HG03558 (cell line): Measurements from ENCODE around the gene DHRS7.

ENCODE experiments used
- ATAC-seq: cut with Tn5 transposase; IDR thresholded peaks from one replicate; pipeline ENCODE4 v1.9.1; 2021; ENCODE audit warnings: moderate number of reproducible peaks; ENCODE audit not compliant: unreplicated experiment; ENCODE audit errors: extremely low read depth

DHRS7 gene

GRCh38 chr14:60164712-60165546 is at the start of gene DHRS7:
DHRS7 (minus strand) TSS chr14:60165398; CDS start chr14:60165309, 89 bp downstream.
- peak; percentile 82 for ATAC-seq

- ATAC-seq, result no peak
Observed at GRCh38 chr14:60214415-60215126, 49.4 kb upstream of the DHRS7 start.

GRCh38 chr14:60214003-60214402 is 48.8 kb upstream of the DHRS7 start:
- ATAC-seq, result no peak

DNA sequence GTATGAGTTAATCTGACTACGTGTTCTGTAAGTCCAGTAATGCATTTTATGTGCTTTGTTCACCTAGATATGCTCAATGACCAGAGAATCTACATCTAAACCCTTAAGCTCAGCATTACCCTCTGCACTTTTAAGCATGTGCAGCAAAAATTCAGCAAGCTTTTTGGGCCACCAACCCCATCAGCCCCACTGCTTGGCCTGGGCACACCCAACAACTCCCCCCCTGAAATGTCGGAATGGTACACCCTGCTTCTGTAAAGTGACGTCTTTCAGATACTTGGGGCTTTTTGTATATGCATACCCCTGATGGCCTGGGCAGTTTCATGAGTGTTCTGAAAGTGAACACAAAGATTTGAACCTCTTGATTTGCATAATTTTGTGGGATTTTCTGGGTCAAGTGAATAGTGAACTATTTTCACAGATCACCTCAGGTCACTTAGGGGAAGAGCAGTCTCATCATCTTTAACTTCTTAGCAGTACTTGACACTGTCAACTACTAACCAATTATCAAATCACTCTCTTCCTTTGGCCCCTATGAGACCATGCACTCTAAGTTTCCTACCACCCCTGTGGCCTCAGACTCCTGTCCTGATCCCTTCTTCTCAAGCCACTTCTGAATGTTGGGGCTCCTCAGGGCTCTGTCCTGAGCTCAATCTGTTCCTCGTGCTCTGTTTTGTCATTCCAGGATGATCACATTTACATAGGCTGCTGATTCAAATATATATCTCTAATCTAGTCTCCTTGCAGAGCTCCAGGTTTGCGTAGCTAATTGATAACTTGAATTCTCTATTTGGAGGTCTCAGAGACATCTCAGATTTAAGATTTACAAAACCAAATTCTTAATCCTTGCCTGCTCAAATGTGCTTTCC is 47.5 kb upstream of the DHRS7 start:
- peak; percentile 85 for ATAC-seq

GRCh38 chr14:60211153-60211552 is 46.0 kb upstream of the DHRS7 start:
- ATAC-seq, result no peak

DNA sequence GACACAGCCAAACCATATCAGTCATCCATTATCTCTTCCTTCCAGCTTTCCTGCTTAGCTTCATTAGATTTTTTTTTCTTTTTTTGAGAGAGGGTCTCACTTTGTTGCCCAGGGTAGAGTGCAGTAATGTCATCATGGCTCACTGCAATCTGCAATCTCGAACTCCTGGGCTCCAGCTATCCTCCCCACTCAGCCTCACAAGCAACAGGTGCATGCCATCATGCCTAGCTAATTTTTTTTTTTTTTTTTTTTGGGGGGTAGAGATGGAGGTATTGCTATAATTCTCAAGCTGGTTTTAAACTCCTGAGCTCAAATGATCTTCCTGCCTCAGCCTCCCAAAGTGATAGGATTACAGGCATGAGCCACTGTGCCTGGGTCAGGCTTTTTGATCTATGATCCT is 45.5 kb upstream of the DHRS7 start:
- no peak for ATAC-seq

GRCh38 chr14:60206837-60207533 is 41.8 kb upstream of the DHRS7 start:
- ATAC-seq, result peak; percentile 27

DNA sequence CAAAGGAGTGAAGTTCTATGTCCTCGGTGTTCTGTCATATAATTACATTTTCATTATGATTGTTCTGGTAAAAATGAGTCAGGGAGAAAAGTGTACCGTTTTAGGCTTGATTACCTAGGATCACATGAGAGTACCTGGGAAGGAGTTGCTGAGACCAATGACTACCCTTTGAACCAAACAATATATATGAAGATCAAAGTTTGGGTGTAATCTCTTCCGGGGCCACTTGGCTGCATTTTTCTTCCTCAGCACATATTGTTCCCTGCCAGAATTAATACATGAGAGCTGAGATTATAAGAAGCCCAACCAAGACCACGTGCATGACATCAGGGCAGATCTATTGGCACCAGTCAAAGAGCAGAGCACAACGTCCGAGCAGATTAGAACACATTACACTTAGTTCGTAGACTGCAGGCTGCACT is 41.1 kb upstream of the DHRS7 start:
- ATAC-seq, result no peak

GRCh38 chr14:60204843-60205774 is 39.9 kb upstream of the DHRS7 start:
- ATAC-seq, result peak; percentile 26

GRCh38 chr14:60204104-60204842 is 39.1 kb upstream of the DHRS7 start:
- ATAC-seq, result peak; percentile 61

GRCh38 chr14:60199321-60199720 is 34.1 kb upstream of the DHRS7 start:
- no peak for ATAC-seq

DNA sequence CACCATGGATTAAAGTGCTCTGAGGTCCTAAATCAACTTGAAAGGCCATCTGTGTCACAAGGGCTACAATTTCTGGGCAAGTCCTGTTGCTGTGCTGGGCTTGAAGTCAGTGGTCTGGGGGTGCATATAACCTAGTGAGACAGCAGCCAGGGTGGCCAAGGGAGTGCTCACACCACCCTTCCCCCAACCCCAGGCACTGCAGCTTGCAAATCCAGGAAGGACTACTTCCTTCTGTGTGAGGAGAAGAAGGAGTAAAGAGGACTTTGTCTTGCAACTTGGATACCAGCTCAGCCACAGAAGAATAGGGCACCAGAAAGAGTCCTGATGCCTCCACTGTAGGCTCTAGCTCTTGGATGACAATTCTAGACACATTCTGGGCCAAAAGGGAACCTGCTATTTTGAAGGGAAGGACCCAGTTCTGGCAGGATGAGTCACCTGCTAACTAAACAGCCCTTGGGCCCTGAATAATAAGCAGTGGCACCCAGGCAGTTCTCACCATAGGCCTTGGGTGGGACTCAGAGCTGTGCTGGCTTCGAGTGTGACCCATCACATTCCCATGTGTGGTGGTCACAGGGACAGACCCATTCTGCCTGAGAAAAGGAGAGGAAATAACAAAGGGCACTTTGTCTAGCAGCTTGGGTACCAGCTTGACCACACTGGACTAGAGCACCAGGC is 32.6 kb upstream of the DHRS7 start:
- no peak for ATAC-seq

DNA sequence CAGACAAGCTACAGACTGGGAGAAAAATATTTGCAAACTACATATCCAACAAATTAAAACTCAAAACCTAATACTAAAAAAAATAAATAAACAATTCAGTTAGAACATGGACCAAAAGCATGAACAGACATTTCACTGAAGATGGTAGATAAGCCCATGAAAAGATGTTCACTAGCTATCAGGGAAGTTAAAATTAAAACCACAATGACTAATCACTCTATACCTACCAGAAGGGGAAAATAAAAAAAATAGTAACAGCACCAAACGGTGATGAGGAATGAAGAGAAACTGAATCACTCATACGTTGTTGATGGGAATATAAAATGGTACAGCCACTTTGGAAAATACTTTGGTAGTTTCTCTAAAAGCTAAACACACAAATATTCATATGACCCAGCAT is 31.1 kb upstream of the DHRS7 start:
- ATAC-seq, result no peak

GRCh38 chr14:60195179-60195810 is 30.1 kb upstream of the DHRS7 start:
- peak; percentile 61 for ATAC-seq

- peak; percentile 36 for ATAC-seq
Observed at GRCh38 chr14:60189923-60190840, 25.0 kb upstream of the DHRS7 start.

- no peak for ATAC-seq
Observed at GRCh38 chr14:60188696-60189095, 23.5 kb upstream of the DHRS7 start.
